GM18526 (cell line): ENCODE results near the gene SHLD1.

ENCODE experiments used
- POLR2A ChIP-seq: IDR thresholded peaks from 3 replicates; pipeline ENCODE4 v1.6.1; 2011; ENCODE audit not compliant: insufficient read length; ENCODE audit errors: extremely low read depth

The SHLD1 gene

DNA sequence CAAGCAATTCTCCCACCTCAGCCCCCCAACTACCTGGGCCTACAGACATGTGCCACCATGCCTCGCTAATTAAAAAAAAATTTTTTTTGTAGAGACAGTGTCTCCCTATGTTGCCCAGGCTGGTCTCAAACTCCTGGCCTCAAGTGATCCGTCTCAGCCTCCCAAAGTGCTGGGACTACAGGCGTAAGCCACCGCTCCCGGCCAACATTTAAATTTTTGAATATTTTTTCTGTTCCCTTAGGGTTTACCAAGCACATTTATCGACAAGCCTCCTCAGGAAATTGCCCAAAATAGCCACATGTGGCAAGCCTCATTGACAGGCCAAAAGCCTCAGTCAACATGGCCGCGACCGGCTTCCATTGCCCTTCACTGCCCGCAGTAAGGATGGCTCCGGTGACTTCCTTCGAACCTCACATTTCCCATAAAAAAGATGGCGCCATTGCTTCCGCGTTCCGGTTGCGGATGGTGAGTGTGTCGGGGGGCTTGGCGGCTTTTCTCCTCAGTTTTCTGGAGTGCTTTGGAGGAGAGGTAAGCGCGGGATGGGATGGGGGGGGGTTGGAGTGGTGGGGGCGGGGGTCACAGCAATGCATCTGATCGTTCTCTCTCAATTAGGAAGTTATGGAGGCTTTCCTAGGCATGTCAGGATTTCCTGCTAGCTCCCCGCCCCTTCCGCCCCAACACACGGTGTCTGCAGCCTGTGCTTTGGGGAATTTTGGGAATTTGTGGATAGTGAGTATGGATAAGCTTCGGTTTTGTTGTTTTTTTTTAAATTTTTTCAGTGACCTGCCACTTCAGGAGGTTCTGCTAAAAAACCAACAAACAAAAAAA lies at the start of gene SHLD1:
Gene SHLD1, plus strand, starts transcription at position 450 of the 828 bp plus-strand sequence. CDS start 22,465 bp downstream, outside the sequence.
- peak; percentile 45 for TF ChIP-seq POLR2A

DNA sequence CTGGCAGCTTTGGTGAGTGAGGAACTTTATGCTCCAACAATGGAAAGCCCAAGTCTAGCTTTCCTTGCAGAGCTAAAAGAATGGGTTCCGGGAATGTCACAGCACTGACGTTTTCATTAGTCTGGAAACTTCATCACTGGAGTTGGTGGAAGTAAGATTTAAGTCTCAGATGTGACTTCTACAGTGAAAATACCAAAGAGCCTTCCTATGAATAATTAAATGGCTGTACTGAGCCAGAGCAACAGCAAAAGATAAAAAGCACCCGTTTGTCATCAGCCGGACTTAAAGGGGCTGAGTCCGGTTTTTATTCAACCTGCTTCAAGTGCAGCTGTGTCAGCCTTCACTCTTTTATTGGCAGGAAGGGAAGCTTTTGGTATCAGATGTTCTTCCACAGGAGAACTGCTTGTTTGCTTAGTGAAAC lies 46.5 kb upstream of the SHLD1 start:
- TF ChIP-seq POLR2A, result no peak

DNA sequence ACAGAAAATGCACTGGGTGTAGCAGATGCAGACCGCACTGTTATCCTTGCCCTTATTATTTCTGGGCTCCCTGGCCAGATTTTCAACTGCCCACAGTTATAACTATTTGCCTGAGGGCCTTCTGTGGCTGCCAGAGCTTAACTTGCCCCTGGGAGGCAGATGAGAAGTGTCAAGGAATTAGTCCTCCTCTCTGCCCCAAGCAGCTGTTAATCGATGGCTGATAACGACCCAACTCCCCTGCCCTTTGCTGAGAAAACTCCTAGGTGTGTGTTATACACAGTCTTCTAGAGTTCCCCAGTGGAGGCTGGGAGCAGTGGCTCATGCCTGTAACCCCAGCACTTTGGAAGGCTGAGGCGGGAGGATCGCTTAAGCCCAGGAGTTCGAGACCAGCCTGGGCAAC lies 44.4 kb upstream of the SHLD1 start:
- no peak for TF ChIP-seq POLR2A

DNA sequence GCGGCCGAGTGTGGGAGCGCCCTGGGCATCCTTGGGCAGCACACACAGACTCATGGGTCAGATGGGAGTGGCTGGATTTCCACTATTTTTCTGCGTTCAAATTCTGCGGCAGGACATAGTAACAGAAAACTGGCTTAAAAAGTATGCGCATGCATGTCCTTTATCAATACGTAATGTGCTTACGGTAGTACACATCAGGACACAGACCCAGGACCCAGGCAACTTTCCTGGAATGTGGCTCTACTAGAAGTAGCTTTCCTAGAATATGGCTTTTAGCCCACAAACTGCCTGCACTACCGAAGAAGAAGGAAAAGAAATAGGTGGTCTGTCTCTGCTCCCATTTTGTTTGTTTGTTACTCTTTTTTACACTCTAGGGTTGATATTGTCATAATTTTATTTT lies 43.4 kb upstream of the SHLD1 start:
- no peak for TF ChIP-seq POLR2A

DNA sequence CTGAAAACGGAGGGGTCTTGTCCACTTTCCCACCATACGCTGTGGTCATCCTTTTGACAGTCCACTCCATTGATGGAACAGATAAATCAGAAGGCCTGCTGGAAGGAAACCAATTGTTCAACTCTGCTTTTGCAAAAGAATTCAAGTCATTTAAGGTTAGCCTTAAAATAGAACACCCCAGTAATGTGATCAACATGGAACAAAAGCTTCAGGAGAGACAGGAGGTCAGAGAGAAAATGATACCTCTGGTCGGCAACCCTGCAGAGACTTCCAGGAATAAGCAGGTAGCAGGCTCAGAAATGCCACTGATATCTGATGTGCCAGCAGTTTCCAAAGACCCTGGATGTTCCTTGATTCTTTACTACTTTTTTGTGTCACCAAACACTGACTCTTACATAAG lies 39.6 kb upstream of the SHLD1 start:
- TF ChIP-seq POLR2A, result no peak

GRCh38 chr20:5714261-5715041 lies 35.8 kb upstream of the SHLD1 start:
- TF ChIP-seq POLR2A, result no peak

DNA sequence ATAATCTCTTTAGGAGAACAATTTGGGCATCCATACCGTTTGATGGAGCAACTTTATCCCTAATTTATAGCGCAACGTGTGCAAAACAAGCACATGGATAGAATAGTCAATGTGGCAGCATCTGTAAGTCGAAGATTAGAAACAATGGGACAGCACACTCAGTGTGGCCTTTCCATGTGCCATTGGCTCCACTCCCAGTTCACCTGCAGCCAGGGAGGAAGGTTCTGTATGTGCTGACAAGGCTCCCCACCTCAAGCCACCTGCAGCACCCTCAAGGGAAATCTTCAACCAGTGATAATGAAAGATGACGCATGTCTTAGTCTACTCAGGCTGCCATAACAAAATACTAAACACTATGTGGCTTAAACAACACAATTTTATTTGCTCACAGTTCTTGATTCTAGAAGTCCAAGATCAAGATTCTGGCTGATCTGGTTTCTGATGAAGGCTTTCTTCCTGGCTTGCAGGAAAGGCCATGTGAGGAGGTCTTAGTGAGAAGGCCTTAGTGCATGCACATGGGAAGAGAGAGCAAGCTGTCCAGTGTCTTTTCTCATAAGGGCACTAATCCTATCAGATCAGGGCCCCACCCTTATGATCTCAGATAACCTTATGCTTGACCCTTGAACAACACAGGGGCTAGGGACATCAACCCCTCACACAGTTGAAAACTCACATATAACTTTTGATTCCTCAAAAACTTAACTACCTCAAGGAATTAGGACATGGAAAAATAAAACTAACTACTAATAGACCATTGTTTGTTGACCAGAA lies 34.9 kb upstream of the SHLD1 start:
- TF ChIP-seq POLR2A, result no peak

DNA sequence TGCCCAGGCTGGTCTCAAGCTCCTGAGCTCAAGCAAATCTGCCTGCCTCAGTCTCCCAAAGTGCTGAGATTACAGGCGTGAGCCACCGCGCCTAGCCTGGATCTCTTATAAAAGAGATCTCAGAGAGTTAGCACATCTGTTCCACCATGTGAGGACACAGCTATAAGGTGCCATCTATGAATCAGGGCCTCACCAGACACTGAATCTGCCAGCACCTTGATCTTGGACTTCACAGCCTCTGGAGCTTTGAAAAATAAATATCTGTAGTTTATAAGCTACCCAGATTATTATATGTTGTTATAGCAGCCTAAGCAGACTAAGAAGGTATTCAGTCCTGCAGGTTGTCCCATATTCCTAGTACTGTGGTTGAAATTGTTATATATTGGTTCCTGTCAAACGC lies 33.2 kb upstream of the SHLD1 start:
- no peak for TF ChIP-seq POLR2A

DNA sequence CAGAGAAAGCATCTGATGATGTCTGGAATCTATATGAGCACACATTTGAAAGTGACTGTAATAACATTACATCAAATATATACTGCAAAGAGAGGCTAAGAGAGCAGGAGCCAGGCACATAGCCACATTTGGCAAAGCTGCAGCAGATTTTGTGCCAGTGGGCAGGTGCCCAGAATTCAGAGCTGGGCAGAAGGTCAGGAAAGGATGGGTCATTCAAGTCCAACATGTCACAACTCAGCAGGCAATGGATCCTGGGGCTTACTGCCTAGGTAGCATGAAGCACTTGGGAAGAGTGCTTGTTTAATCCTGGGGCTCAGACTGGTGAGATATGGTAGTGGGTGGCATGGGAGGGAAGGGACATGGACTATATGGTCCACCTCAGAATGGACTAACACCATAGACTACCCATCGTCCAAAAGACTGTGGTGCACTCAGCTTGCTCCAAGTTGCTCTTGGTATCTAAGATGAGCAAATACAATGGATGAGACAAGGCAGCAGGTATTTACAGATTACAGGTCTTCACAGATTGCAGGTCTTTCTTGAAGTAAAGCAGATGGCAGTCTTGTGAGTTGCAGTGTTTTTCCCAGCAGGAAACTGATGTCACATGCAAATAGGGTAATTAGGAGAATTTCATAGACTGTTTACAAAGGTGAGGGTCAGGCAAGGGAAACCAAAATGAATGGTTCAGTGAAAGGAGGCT lies 31.2 kb upstream of the SHLD1 start:
- no peak for TF ChIP-seq POLR2A

- no peak for TF ChIP-seq POLR2A
These were observed 30.3 kb upstream of the SHLD1 start for GRCh38 chr20:5719861-5720403.

DNA sequence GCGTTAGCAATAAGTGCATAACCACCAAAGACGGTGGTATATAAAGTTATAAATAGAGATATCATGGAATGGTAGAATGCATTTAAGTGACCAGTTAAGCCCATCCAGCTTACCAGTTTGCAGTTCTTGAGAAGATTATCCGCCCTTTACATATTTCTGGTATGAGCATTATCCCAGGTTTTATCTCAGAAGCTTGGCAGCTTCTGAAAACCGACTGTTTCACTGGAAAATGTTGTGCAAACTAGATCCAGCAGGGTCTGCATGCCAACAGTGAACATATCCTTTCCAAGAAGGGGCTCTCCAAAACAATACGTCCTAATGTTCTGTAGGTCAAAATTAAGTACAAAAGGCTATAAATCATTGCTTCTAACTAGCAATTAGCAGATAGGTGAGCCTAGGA lies 29.5 kb upstream of the SHLD1 start:
- no peak for TF ChIP-seq POLR2A

DNA sequence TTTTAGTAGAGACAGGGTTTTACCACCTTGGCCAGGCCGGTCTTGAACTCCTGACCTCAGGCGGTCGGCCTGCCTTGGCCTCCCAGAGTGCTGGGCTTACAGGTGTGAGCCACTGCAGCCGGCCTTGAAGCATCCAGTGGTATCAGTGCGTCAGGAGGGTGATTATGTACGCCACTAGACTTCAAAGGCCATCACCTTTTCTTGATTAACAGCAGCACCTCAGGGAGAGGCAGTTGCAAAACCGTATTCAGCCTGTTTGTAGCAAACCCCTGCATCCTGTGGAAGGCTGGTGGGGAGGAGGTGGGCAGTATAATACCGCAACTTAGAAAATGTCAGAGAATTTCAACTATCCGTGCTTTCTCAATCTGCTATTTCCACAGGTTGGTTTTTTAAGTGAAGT lies 27.3 kb upstream of the SHLD1 start:
- TF ChIP-seq POLR2A, result no peak

DNA sequence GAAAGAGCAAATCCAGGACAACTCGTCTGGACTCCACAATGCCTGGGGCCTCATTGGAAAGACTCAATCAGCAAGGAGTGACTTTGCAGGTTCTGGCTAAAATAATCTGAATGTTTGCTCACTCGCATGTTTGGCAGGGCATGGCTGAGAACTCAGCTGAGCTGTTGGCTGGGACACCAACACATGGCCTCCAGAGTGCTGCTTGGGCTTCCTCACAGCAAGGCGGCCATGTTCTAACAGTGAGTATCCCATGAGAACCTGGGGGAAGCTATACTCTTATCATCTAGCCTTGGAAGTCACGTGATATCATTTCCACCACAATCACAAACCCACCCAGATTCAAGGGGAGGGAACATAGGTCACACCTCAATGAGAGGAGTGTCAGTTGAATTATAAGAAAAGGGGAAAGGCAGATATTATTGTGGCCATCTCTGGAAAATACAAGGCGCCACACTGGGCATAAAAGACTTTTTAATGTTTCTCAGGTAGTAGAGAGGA lies 23.1 kb upstream of the SHLD1 start:
- TF ChIP-seq POLR2A, result no peak

DNA sequence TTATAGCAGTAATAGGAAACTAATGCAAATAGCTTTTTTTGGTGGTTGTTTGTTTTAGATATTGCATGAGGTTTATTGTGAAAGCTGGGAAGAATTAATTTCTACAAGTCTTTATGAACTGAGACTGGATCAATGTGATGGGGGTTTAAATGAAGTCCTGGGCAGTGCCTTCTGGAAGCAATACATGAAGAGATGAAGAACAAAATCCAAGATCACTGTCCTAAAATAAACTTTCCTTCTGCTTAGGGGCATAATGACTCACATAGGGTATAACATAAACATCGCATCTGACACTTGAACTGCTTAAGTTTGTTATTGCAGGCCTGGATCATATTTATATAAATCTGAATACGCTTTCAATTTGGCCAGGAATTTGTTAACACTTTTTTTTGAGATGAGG lies 20.9 kb upstream of the SHLD1 start:
- TF ChIP-seq POLR2A, result no peak

GRCh38 chr20:5730131-5730530 lies 20.1 kb upstream of the SHLD1 start:
- TF ChIP-seq POLR2A, result no peak

DNA sequence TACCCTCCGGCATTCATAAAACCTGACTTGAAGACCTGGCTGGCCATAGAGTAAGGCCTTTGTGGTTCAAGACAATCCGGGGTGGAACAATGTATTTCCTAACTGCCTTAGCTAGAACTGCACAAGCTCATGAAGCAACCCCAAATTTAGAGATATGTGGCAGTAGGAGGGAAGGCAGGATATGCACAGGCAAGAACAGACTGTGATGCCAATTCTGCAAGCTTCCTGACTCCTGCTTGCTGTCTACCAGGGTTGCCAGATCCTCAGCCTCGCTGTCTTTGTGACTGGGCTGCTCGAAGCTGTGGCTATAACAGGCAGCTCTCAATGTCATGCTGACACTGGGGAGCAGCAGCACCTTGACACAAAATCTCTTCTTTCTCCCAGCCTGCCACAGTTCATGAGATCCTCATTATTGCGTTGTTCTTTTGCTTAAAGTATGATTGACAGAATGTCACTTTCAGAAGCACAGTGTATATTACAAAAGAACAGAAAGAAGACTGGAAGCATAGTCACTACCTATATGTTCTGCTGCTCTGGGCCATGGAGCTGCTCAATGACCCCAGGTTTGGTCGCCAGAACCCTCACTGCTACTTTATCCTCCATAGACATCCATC lies 18.3 kb upstream of the SHLD1 start:
- TF ChIP-seq POLR2A, result no peak
